Parathyroid adenoma (tissue), 2 donors: ENCODE data around the gene ROBO4.

Source experiments
- H2AFZ ChIP-seq: fragments of 300-600 bp; sonication (generic); one replicate; pipeline ENCODE4 v1.7.0; 2017; ENCODE audit warnings: antibody characterized with exemption, mild to moderate bottlenecking
- H3K27ac ChIP-seq: fragments of 300-600 bp; sonication (generic); one replicate; pipeline ENCODE4 v1.7.0; 2017
- H3K27me3 ChIP-seq: fragments of 300-600 bp; sonication (generic); one replicate; pipeline ENCODE4 v1.7.0; 2017; ENCODE audit warnings: low read length; ENCODE audit not compliant: control insufficient read depth, insufficient read depth
- H3K36me3 ChIP-seq: fragments of 300-600 bp; sonication (generic); one replicate; pipeline ENCODE4 v1.7.0; 2017; ENCODE audit warnings: low read length; ENCODE audit not compliant: control insufficient read depth, insufficient read depth
- H3K4me1 ChIP-seq: fragments of 300-600 bp; sonication (generic); one replicate; pipeline ENCODE4 v1.7.0; 2017; ENCODE audit warnings: control low read depth
- H3K4me2 ChIP-seq: fragments of 300-600 bp; sonication (generic); one replicate; pipeline ENCODE4 v1.7.0; 2017; ENCODE audit warnings: low read length
- H3K4me3 ChIP-seq: fragments of 300-600 bp; sonication (generic); one replicate; pipeline ENCODE4 v1.7.0; 2017; ENCODE audit warnings: low read depth, low read length
- H3K79me2 ChIP-seq: fragments of 300-600 bp; sonication (generic); one replicate; pipeline ENCODE4 v1.7.0; 2017; ENCODE audit warnings: control low read depth
- H3K9ac ChIP-seq: fragments of 300-600 bp; sonication (generic); one replicate; pipeline ENCODE4 v1.7.0; 2017; ENCODE audit warnings: mild to moderate bottlenecking
- H3K9me3 ChIP-seq: fragments of 300-600 bp; sonication (generic); one replicate; pipeline ENCODE4 v1.7.0; 2017; ENCODE audit warnings: low read length; ENCODE audit not compliant: control insufficient read depth
- TF ChIP-seq, protein P1 (sequence below): fragments of 300-600 bp; sonication (generic); IDR thresholded peaks from one replicate; pipeline ENCODE4 v1.7.0; 2017; ENCODE audit warnings: antibody characterized with exemption, mild to moderate bottlenecking
- donor health status: primary hyperparathyroidism.

The ROBO4 gene

GRCh38 chr11:124889191-124890091, 8.2 kb downstream of the ROBO4 start:
- Histone ChIP-seq H3K4me3 (no peak overlapping the region), H3K4me2 (no peak overlapping the region), H3K36me3 (no peaks in the 10 kb centered on the region), H3K9me3 (no peaks in the 10 kb centered on the region), H3K27me3 (no peaks in the 10 kb centered on the region), H3K79me2 (no peaks in the 10 kb centered on the region), H3K9ac (no peak overlapping the region), H3K27ac (no peak overlapping the region), H3K4me1 (no peaks in the 10 kb centered on the region), H2AFZ (no peak overlapping the region)
- TF ChIP-seq, protein P1, sequence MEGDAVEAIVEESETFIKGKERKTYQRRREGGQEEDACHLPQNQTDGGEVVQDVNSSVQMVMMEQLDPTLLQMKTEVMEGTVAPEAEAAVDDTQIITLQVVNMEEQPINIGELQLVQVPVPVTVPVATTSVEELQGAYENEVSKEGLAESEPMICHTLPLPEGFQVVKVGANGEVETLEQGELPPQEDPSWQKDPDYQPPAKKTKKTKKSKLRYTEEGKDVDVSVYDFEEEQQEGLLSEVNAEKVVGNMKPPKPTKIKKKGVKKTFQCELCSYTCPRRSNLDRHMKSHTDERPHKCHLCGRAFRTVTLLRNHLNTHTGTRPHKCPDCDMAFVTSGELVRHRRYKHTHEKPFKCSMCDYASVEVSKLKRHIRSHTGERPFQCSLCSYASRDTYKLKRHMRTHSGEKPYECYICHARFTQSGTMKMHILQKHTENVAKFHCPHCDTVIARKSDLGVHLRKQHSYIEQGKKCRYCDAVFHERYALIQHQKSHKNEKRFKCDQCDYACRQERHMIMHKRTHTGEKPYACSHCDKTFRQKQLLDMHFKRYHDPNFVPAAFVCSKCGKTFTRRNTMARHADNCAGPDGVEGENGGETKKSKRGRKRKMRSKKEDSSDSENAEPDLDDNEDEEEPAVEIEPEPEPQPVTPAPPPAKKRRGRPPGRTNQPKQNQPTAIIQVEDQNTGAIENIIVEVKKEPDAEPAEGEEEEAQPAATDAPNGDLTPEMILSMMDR: no peak

DNA sequence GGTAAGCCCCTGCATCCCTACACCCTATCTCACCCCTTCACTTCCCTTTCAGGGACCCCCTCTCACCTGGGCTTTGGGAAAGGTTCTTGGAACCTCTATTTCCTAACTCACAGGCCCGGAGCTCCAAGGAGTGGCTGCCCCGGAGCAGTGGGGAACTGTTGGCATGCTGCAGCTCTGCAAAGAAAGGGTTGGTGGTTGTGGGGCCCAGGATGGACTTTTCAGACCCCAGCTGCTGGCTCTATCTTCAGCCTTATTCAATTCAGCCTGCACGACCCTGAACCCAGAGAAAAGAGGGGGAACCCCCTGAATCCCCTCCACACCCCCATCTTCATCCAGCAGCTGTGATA, 10.0 kb downstream of the ROBO4 start:
- Histone ChIP-seq H2AFZ (no peak overlapping the region), H3K79me2 (no peaks in the 10 kb centered on the region), H3K4me3 (no peak overlapping the region), H3K9ac (no peak overlapping the region), H3K27ac (no peak overlapping the region), H3K27me3 (no peaks in the 10 kb centered on the region), H3K9me3 (no peaks in the 10 kb centered on the region), H3K4me2 (no peak overlapping the region), H3K36me3 (no peaks in the 10 kb centered on the region), H3K4me1 (no peaks in the 10 kb centered on the region)
- TF ChIP-seq, protein P1: no peak

DNA sequence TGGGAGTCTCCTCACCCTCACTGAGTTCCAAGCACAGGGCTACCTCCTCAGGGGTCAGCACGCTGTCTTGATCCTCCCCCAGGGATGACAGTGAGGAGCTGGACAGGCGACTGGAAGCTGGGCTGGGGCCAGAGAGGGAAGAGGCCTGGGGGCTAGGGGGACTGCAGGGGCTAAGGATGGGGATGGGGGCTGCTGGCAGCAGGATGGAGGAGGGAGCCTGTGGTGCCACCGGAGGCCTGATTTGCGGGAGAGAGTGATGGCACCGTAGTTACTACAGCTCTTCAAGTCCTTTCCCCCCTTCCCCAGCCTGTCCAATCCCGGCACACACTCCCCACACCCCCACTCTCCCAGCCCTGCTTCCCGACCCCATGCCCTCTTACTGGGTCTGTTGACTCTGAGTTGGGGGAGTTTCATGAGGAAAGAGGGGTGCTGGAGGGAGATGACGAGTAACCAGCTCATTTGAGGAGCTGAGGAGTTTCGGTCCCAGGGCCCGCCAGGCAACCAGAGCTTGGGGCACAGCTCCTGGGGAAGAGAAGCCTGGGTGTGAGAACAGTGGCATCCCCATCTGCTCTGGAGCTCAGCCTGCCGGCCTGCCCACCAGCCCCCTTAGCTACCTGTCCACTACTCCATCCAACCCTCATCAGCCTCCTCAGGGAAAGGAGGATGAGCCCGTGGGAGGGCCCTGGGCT, 10.5 kb downstream of the ROBO4 start:
- H3K79me2 ChIP-seq: no peaks in the 10 kb centered on the region
- no peaks in the 10 kb centered on the region for H3K36me3 ChIP-seq
- no peak overlapping the region for H3K4me2 ChIP-seq
- H3K4me1 ChIP-seq: no peaks in the 10 kb centered on the region
- TF ChIP-seq, protein P1: no peak
- H3K4me3 ChIP-seq: no peak overlapping the region
- H3K9me3 ChIP-seq: no peaks in the 10 kb centered on the region
- H3K27me3 ChIP-seq: no peaks in the 10 kb centered on the region
- no peak overlapping the region for H3K27ac ChIP-seq
- no peak overlapping the region for H2AFZ ChIP-seq
- H3K9ac ChIP-seq: no peak overlapping the region

- Histone ChIP-seq H3K4me3 (no peak overlapping the region), H3K4me1 (no peaks in the 10 kb centered on the region), H3K9ac (no peak overlapping the region), H3K4me2 (no peak overlapping the region), H3K9me3 (no peaks in the 10 kb centered on the region), H2AFZ (no peak overlapping the region), H3K27me3 (no peaks in the 10 kb centered on the region), H3K79me2 (no peaks in the 10 kb centered on the region), H3K27ac (no peak overlapping the region), H3K36me3 (no peaks in the 10 kb centered on the region)
- TF ChIP-seq, protein P1: no peak
Measured at GRCh38 chr11:124886476-124886875, 11.2 kb downstream of the ROBO4 start.
